C4-2B (cell line): ENCODE measurements around the gene PHLPP2.

Source experiments
- CTCF ChIP-seq: fragments of 450-650 bp; conservative IDR thresholded peaks from 2 replicates; pipeline ENCODE4 v1.5.1; 2017; ENCODE audit warnings: mild to moderate bottlenecking
- ZFX ChIP-seq: fragments of 450-650 bp; IDR thresholded peaks from 2 replicates; pipeline ENCODE4 v1.6.1; 2017

- TF ChIP-seq ZFX (no peak), CTCF (no peak)
Observed at GRCh38 chr16:71700831-71701230, 23.7 kb downstream of the PHLPP2 start.
